Stimulated activated CD4-positive, alpha-beta T cell treated with anti-CD3 and anti-CD28 coated beads, Interleukin-15, amount 100 ng/mL, for 24 hours (primary cell): ENCODE data around the gene PRR27.

Experiments
- DNase-seq: peaks from one replicate; pipeline ENCODE4 v3.0.0-alpha.2; 2020

PRR27 gene

DNA sequence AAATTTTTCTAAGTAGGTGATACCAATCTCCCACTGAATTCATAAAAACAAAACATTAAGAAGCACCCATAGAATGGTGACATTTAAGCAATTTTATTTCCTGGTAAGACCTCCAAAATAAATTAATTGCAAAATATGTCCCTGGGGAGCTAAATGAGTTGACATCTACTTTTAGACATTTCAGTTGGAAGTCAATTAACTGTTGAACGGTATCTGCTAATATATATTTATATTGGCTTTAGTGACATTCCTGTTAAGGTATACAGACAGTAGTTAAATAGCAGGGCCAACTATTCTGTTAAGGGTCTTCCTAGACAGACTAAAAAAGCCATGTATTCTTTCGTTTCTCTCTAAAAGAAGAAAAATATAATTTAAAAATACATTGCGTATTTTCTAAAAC, at the start of gene PRR27:
Gene PRR27, plus strand, starts transcription at position 301 of the 400 bp plus-strand sequence. CDS start 139 bp downstream, outside the sequence.
- no peak for DNase-seq

GRCh38 chr4:70110917-70111316, 43.1 kb upstream of the PRR27 start:
- DNase-seq, result no peak

DNA sequence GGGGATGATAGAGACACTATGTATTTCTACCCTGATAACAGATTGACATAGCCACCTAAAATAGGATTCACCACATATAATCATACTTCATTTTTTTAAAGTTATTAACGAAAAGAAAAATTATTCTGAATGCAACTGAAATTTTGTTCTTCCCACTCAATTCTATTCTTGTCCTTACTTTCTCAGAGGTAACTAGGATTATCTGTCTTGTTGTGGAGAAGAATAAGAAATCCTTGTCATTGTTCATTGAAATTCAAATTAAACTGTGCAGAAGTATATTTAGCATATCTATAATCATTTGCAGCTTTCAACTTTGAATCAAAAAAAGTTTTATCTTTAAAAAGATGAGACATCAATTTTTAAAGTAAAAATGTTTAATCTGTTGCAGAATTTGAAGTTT, 40.4 kb upstream of the PRR27 start:
- DNase-seq, result no peak

DNA sequence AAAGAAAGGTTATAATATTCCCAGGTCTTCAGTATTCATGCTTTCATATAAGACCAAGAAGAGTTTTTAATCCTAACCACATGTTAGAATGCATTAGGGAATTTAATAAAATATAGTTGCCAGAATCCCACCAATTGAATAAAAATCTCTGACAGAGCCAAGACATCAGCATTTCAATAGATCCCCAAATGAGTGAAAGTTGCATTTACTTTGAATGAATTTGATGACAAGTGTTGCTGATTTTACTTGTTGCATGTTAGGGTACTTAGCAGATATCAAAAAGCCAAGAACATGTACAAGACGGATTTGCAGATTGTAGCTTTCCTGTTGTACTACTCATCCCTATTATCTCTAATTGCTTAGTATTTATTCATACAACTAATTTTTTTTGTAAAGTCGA, 39.9 kb upstream of the PRR27 start:
- no peak for DNase-seq

DNA sequence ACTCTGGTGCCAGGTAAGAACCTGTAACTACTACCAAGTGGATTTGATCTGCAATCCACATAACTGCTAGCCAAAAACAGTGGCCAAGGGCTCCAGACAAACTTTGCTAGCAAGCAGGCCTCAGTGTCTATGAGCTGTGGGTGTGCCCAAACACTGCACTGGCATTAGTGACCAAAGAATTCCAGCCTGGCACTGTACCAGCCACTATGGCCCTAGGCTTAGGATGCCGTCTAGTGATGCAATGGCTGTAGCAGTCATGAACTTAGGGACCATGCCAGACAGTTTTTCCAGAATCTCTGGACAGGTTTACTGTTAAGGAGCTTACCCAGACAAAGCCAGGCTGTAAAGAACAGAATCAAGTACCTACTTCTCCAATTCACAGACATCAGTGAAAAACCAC, 33.7 kb upstream of the PRR27 start:
- DNase-seq, result no peak

GRCh38 chr4:70133473-70133872, 20.6 kb upstream of the PRR27 start:
- DNase-seq, result no peak

GRCh38 chr4:70138751-70139150, 15.3 kb upstream of the PRR27 start:
- DNase-seq, result no peak

GRCh38 chr4:70151271-70151670, 2.8 kb upstream of the PRR27 start:
- DNase-seq, result no peak

DNA sequence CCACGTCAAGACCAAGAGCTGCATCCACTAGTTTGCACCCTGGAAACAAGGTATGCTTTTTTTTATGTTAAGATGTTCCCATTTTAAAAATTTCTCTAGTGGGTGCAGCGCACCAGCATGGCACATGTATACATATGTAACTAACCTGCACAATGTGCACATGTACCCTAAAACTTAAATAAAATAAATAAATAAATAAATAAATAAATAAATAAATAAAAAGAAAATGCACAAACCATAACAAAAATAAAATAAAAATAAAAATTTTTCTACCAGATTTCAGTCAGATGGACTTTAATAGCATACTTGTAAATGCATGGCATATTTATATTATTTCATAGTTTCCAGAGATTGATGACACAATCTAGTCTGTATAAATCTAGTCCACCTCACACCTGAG, 1.9 kb upstream of the PRR27 start:
- DNase-seq, result no peak

- DNase-seq, result no peak
These were observed 4.5 kb downstream of the PRR27 start for GRCh38 chr4:70158576-70158975.

DNA sequence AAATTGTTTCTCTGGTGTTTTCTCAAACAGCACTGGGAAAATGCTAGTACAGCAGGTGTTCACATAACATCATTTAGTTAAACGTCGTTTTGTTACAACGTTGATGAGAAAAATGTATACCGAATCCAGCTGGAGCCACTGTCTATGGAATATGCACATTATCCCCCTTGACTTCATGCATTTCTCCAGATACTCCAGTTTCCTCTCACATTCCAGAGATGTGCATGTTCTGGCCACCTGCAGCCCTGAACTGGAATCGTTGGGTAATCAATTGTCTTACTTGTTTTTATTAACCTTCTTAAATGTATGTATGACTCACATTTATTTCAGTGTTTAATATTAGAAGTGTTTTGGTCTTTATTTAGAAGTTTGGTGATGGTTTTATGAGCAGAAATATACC, 23.1 kb downstream of the PRR27 start:
- DNase-seq, result no peak

DNA sequence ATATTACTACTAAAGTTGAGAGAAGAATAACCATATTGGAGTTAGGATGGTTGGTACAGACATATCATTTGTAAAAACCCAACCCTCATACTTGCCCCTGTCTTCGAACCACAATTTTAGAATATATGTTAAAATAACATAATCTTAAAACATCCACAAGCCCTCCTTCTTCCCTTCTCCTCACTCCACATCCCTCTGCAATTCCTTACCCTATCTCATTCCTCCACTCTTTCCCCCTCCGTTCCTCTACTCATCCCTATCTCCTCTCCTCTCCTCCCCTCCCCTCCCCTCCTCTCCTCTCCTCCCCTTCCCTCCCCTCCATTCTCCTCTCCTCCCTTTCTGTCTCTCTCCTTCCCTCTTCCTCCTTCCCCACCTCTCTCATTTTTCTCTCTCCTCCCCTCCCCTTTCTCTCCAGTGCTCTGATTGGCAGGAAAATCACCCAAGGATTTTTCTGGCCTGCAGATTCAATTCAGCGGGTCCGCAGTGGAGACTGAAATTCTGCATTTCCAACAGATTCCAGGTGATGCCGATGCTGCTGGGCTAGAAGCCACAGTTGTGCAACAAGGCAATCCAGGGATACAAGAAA, 24.1 kb downstream of the PRR27 start:
- no peak for DNase-seq

GRCh38 chr4:70179811-70180210, 25.8 kb downstream of the PRR27 start:
- DNase-seq, result no peak

DNA sequence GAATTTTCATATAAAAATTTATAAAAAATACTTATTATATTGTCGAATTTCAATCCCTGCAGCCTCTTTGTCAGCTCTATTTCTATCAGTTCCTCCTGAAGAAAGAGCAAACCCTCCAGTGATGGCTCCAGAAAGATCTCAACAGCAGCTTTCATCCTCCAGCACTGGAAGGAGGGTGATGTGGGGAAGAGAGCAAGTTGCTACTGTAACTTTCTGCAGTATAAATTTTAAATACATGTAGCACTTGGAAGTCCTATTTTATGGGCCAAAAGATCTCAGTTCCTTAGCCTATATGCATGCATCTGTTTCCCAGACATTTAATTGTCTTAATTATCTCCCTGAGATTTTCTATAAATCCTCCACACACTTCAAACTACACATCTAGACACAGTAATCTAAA, 27.8 kb downstream of the PRR27 start:
- no peak for DNase-seq

- DNase-seq, result no peak
These were observed 28.6 kb downstream of the PRR27 start for GRCh38 chr4:70182517-70183167.

GRCh38 chr4:70183168-70183939, 29.3 kb downstream of the PRR27 start:
- DNase-seq, result peak; percentile 30

DNA sequence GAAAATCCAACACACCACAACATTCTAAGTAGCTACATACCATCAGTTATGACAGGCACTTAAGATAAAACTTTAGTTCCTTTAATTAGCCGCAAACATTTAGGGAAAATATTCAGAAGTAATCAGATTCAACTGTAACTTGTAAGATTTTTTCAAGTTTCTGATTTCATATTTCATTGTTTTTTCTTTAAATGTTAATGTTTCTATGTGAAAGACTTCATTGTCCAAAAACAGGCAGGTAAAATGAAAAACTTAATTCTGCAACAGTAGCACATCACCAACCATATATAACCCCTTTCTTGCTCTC, 29.9 kb downstream of the PRR27 start:
- no peak for DNase-seq

DNA sequence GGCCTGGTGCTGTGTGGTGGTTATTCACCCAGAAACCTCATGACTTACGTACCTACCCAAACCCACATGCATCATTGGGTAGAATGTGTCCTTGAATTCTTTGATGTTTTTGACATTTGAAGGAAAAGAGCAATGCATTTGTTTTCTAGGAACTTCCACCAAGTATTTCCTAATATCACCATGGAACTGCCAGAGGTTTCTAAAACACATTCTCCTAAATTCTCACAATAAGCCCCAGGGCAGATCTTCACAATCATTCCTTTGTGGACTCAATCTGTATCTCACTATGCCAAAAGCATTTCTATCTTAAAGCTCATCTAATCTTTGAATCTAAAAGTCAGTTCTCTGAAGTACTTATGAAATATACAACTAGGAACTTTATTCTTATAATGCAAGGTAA, 33.2 kb downstream of the PRR27 start:
- no peak for DNase-seq

GRCh38 chr4:70190579-70190978, 36.5 kb downstream of the PRR27 start:
- DNase-seq, result no peak

DNA sequence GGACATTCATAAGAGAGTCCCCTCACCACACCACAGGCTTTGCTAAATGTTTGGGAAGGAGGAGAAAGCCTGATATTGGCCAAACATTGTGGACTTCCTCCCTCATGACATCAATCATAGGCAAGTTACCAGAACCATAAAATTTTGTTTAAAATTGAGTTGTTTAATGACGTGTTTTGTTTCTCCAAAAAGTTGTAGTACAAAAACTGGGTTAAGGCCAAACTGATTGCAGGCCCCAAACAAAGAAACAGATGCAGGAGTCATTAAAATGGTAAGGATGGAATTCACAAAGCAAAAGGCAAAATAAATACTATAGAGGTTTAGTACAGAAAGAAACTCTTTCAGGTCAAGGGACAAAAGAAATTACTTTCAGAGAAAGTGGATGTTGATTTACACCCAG, 37.6 kb downstream of the PRR27 start:
- DNase-seq, result no peak

DNA sequence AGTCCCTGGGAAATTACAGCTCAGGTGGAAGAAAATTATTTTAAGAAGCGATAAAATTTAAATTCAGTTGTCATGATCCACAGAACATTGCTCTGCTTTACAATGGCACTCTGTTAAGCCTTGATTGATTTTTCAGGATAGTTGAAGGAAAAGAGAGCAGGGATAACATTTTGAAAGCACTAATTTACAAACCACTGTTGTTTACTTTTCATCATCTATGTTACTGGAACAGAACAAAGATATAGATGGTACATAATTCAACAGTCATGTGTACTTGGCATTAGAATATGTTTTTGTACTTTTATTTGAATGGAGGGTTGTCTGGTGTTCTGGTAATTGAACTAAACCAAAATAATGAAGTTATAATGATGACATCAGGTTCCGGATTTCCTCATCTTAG, 38.9 kb downstream of the PRR27 start:
- no peak for DNase-seq

DNA sequence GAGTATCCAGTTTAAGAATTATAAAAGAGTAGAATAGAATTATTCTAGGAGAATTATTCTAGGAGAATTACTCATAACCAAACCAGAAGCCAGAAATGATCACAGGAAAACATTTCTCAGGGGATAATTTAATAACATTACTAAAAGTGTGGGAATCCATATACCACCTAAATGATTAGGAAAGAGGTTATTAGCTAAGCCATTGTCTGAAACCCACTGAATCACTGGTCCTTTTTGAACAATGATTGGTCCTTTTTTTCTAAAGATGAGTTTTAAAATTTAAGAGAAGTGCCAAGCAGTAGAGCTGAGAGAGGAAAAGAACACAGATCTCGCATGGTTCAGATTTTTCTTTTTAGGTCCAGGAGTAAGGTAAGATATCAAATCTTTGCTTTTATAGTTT, 41.4 kb downstream of the PRR27 start, which contains the start of gene ODAM:
Gene ODAM, plus strand, starts transcription at position 301 of the 400 bp plus-strand sequence. CDS start 819 bp downstream, outside the sequence.
- no peak for DNase-seq

DNA sequence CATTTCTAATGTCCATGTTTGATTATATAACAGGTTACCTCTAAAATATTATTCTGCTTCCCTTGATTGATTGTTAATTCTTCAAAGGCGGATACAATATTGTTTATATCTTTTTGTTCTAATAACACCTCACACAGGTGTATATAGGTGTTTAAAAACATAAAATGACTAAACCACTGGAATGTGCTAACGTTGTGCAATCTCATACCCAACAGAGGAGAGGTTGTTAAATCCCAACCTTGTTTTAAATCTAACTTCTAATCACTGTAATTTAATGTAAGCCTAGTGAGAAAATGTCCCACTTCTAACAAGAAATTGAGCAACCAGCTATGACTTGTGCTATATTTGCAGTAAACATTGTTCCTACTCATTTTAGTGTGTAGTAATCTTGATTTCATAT, 42.8 kb downstream of the PRR27 start:
- DNase-seq, result no peak

- no peak for DNase-seq
These were observed 43.8 kb downstream of the PRR27 start for GRCh38 chr4:70197842-70198241.
